PFSK-1 (cell line): ENCODE results near the gene TP53INP2.

Experiments
- FOXP2 ChIP-seq: optimal IDR thresholded peaks from 2 replicates; pipeline ENCODE3; 2011; ENCODE audit warnings: borderline replicate concordance, control low read depth, inconsistent platforms; ENCODE audit not compliant: insufficient read depth; ENCODE audit errors: extremely low read length, extremely low read depth
- POLR2AphosphoS5 ChIP-seq: IDR thresholded peaks from 2 replicates; pipeline ENCODE4 v1.6.1; 2012; ENCODE audit warnings: low read depth, mild to moderate bottlenecking, control low read depth, low read length, moderate library complexity
- REST ChIP-seq, 2 experiments: IDR thresholded peaks; 2 replicates each; pipeline versions ENCODE4 v1.6.1 to v1.8.0; 2011 to 2012; ENCODE audit warnings: low read depth in 2 of 2, low read length in 2 of 2, control low read depth in 1 of 2, inconsistent platforms in 1 of 2, mild to moderate bottlenecking in 1 of 2, moderate library complexity in 1 of 2; ENCODE audit not compliant: insufficient read depth in 1 of 2
- SIN3A ChIP-seq: IDR thresholded peaks from 2 replicates; pipeline ENCODE4 v1.6.1; 2012; ENCODE audit warnings: mild to moderate bottlenecking, low read length, moderate library complexity, borderline replicate concordance; ENCODE audit not compliant: insufficient read depth
- TAF1 ChIP-seq: IDR thresholded peaks from 2 replicates; pipeline ENCODE4 v1.6.1; 2012; ENCODE audit warnings: low read length, control low read depth, borderline replicate concordance; ENCODE audit not compliant: insufficient read depth

The TP53INP2 gene

GRCh38 chr20:34744340-34744739 is 40.2 kb downstream of the TP53INP2 start:
- TF ChIP-seq POLR2AphosphoS5 = no peak
- TF ChIP-seq FOXP2 = no peak
- TF ChIP-seq SIN3A = no peak
- no peak for TF ChIP-seq TAF1
- TF ChIP-seq REST (IDR thresholded peaks at IDR 0.05; ENCODE audit: insufficient read depth in 1 of 2, low read depth in 2 of 2, low read length in 2 of 2) = no peak

GRCh38 chr20:34744847-34745246 is 40.7 kb downstream of the TP53INP2 start:
- no peak for TF ChIP-seq SIN3A
- no peak for TF ChIP-seq TAF1
- no peak for TF ChIP-seq REST (IDR thresholded peaks at IDR 0.05; ENCODE audit: insufficient read depth in 1 of 2, low read depth in 2 of 2, low read length in 2 of 2)
- TF ChIP-seq FOXP2 = no peak
- TF ChIP-seq POLR2AphosphoS5 = no peak

GRCh38 chr20:34746674-34747073 is 42.5 kb downstream of the TP53INP2 start:
- TF ChIP-seq FOXP2 = no peak
- no peak for TF ChIP-seq REST (IDR thresholded peaks at IDR 0.05; ENCODE audit: insufficient read depth in 1 of 2, low read depth in 2 of 2, low read length in 2 of 2)
- no peak for TF ChIP-seq TAF1
- TF ChIP-seq POLR2AphosphoS5 = no peak
- no peak for TF ChIP-seq SIN3A

- TF ChIP-seq TAF1 (no peak), REST (IDR thresholded peaks at IDR 0.05; ENCODE audit: insufficient read depth in 1 of 2, low read depth in 2 of 2, low read length in 2 of 2) (no peak)
Observed at GRCh38 chr20:34747479-34747878, 43.3 kb downstream of the TP53INP2 start.

GRCh38 chr20:34748709-34749108 is 44.6 kb downstream of the TP53INP2 start:
- TF ChIP-seq SIN3A (no peak), POLR2AphosphoS5 (no peak)
